Measurements from ENCODE around the gene TARS2. TPM values are rescaled to one million over a fixed set of nuclear protein-coding genes. Genes with fewer than 3 reads are reported as not detected.

The TARS2 gene
- total and polyA plus RNA-seq, 2 of the 13 experiments (the other 11 are each of a cell fraction or from before 2014, with no cell fraction given), result 21.3 to 22.8 TPM

DNA sequence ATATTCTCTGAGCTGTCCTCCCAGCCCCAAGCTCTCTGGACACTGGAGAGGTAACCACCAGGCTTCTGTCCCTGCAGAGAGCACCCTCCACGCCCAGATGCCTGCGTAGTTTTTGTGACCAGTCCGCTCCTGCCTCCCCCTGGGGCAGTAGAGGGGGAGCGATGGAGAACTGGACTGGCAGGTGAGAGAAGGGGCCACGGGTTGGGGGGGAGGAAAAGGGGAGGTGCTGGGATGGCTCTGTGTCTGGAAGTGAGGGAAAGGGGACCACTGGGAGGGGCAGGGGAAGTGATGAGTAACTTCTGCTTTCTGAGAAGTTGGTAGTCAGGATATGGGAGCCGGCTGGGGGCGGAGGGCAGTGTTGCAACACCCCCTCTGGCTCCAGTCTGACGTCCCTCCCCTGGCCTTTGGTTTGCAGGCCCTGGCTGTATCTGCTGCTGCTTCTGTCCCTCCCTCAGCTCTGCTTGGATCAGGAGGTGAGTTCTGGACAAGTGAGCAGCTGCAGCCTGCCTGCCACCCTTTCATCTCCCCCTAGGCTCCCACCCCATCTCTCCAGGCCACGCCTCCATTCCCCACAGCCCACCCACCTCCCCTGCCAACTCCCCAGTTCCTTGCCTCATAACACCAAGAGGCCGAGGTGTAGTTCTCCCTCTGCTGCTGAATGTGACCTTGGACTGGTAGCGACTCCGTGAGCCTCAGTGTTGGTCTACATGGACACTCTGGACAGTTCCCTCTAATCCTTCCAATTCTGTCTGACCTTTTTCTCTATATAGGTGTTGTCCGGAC lies 65.1 kb downstream of the TARS2 start (continued):
- TF ChIP-seq SPEN (CRISPR knock-in tag; IDR thresholded peaks at IDR 0.05; ENCODE audit: low read depth), result peak; percentile 68; the same call in 1 of the 2 replicates
- TF ChIP-seq, protein P1, sequence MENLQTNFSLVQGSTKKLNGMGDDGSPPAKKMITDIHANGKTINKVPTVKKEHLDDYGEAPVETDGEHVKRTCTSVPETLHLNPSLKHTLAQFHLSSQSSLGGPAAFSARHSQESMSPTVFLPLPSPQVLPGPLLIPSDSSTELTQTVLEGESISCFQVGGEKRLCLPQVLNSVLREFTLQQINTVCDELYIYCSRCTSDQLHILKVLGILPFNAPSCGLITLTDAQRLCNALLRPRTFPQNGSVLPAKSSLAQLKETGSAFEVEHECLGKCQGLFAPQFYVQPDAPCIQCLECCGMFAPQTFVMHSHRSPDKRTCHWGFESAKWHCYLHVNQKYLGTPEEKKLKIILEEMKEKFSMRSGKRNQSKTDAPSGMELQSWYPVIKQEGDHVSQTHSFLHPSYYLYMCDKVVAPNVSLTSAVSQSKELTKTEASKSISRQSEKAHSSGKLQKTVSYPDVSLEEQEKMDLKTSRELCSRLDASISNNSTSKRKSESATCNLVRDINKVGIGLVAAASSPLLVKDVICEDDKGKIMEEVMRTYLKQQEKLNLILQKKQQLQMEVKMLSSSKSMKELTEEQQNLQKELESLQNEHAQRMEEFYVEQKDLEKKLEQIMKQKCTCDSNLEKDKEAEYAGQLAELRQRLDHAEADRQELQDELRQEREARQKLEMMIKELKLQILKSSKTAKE (CRISPR knock-in tag; IDR thresholded peaks at IDR 0.05; ENCODE audit: borderline replicate concordance), result no peak; the same call in 1 of the 2 replicates
- TF ChIP-seq, protein P2, sequence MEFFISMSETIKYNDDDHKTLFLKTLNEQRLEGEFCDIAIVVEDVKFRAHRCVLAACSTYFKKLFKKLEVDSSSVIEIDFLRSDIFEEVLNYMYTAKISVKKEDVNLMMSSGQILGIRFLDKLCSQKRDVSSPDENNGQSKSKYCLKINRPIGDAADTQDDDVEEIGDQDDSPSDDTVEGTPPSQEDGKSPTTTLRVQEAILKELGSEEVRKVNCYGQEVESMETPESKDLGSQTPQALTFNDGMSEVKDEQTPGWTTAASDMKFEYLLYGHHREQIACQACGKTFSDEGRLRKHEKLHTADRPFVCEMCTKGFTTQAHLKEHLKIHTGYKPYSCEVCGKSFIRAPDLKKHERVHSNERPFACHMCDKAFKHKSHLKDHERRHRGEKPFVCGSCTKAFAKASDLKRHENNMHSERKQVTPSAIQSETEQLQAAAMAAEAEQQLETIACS (CRISPR knock-in tag; IDR thresholded peaks at IDR 0.05), result no peak
- peak; percentile 73; the same call in 1 of the 2 replicates for TF ChIP-seq RXRB (CRISPR knock-in tag; IDR thresholded peaks at IDR 0.05; ENCODE audit: borderline replicate concordance)
- TF ChIP-seq NFE2L1 (CRISPR knock-in tag; IDR thresholded peaks at IDR 0.05; ENCODE audit: borderline replicate concordance), result no peak
- TF ChIP-seq PHF8 (CRISPR knock-in tag; IDR thresholded peaks at IDR 0.05), result no peak
- no peak for TF ChIP-seq RORA (CRISPR knock-in tag; IDR thresholded peaks at IDR 0.05)
- no peak for TF ChIP-seq ZNF570 (CRISPR knock-in tag; IDR thresholded peaks at IDR 0.05; ENCODE audit: borderline replicate concordance)
- peak; percentile 78 for TF ChIP-seq SALL1 (CRISPR knock-in tag; IDR thresholded peaks at IDR 0.05)
- TF ChIP-seq, protein P3, sequence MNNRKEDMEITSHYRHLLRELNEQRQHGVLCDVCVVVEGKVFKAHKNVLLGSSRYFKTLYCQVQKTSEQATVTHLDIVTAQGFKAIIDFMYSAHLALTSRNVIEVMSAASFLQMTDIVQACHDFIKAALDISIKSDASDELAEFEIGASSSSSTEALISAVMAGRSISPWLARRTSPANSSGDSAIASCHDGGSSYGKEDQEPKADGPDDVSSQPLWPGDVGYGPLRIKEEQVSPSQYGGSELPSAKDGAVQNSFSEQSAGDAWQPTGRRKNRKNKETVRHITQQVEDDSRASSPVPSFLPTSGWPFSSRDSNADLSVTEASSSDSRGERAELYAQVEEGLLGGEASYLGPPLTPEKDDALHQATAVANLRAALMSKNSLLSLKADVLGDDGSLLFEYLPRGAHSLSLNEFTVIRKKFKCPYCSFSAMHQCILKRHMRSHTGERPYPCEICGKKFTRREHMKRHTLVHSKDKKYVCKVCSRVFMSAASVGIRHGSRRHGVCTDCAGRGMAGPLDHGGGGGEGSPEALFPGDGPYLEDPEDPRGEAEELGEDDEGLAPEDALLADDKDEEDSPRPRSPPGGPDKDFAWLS (CRISPR knock-in tag; IDR thresholded peaks at IDR 0.05; ENCODE audit: borderline replicate concordance), result no peak
- no peak for TF ChIP-seq MBD4 (IDR thresholded peaks at IDR 0.05; ENCODE audit: borderline replicate concordance, low read length)
- TF ChIP-seq BORCS8-MEF2B (CRISPR knock-in tag; IDR thresholded peaks at IDR 0.05), result no peak
- TF ChIP-seq, protein P4, sequence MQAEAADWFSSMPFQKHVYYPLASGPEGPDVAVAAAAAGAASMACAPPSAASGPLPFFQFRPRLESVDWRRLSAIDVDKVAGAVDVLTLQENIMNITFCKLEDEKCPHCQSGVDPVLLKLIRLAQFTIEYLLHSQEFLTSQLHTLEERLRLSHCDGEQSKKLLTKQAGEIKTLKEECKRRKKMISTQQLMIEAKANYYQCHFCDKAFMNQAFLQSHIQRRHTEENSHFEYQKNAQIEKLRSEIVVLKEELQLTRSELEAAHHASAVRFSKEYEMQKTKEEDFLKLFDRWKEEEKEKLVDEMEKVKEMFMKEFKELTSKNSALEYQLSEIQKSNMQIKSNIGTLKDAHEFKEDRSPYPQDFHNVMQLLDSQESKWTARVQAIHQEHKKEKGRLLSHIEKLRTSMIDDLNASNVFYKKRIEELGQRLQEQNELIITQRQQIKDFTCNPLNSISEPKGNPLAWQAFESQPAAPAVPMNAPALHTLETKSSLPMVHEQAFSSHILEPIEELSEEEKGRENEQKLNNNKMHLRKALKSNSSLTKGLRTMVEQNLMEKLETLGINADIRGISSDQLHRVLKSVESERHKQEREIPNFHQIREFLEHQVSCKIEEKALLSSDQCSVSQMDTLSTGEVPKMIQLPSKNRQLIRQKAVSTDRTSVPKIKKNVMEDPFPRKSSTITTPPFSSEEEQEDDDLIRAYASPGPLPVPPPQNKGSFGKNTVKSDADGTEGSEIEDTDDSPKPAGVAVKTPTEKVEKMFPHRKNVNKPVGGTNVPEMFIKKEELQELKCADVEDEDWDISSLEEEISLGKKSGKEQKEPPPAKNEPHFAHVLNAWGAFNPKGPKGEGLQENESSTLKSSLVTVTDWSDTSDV (CRISPR knock-in tag; IDR thresholded peaks at IDR 0.05), result no peak
- peak; percentile 59; the same call in 1 of the 2 replicates for TF ChIP-seq ZBTB38 (CRISPR knock-in tag; IDR thresholded peaks at IDR 0.05)
- no peak for TF ChIP-seq ZNF773 (CRISPR knock-in tag; IDR thresholded peaks at IDR 0.05; ENCODE audit: borderline replicate concordance)
- no peak for TF ChIP-seq SOX6 (IDR thresholded peaks at IDR 0.05)
- peak; percentile 42; the same call in 1 of the 2 replicates for TF ChIP-seq SOX6 (CRISPR knock-in tag; IDR thresholded peaks at IDR 0.05)
- TF ChIP-seq, protein P5, sequence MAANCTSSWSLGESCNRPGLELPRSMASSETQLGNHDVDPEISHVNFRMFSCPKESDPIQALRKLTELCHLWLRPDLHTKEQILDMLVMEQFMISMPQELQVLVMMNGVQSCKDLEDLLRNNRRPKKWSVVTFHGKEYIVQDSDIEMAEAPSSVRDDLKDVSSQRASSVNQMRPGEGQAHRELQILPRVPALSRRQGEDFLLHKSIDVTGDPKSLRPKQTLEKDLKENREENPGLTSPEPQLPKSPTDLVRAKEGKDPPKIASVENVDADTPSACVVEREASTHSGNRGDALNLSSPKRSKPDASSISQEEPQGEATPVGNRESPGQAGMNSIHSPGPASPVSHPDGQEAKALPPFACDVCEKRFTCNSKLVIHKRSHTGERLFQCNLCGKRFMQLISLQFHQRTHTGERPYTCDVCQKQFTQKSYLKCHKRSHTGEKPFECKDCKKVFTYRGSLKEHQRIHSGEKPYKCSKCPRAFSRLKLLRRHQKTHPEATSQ (CRISPR knock-in tag; IDR thresholded peaks at IDR 0.05; ENCODE audit: borderline replicate concordance), result no peak
- TF ChIP-seq RARA (CRISPR knock-in tag; IDR thresholded peaks at IDR 0.05), result peak; percentile 72
- TF ChIP-seq SKI (IDR thresholded peaks at IDR 0.05; ENCODE audit: partially characterized antibody), result no peak
